Activated CD8-positive, alpha-beta T cell treated with anti-CD3 and anti-CD28 coated beads, Interleukin-2, amount 10 ng/mL, durations not matched to agents 7 days and 5 days (primary cell): ENCODE results near the gene ZNF19. TPM values are rescaled to one million over a fixed set of nuclear protein-coding genes. Genes with fewer than 3 reads are reported as not detected.

Experiments used
- ATAC-seq: fragments of 150-1000 bp; cut with Tn5 transposase; one replicate; pipeline ENCODE4 v1.10.0; 2021; ENCODE audit warnings: moderate library complexity
- CTCF ChIA-PET: fragments of 350-600 bp; sonication (Branson Sonifier 250); formaldehyde crosslinking; loops from one replicate; lab custom pipeline; 2021; ENCODE audit warnings: antibody characterized with exemption; lab: Charles Lee
- POLR2A ChIA-PET: fragments of 350-600 bp; sonication (Branson Sonifier 250); formaldehyde crosslinking; loops from one replicate; lab custom pipeline; 2021; ENCODE audit warnings: antibody characterized with exemption; lab: Charles Lee
- DNase-seq: peaks from one replicate; pipeline ENCODE4 v3.0.0-alpha.2; 2020
- H3K27ac Mint-ChIP-seq: one replicate; pipeline ENCODE4 v1.8.0; 2021; ENCODE audit warnings: mild to moderate bottlenecking, mixed read lengths
- H3K27me3 Mint-ChIP-seq: one replicate; pipeline ENCODE4 v1.8.0; 2021; ENCODE audit warnings: low read depth, mixed read lengths
- H3K36me3 Mint-ChIP-seq: one replicate; pipeline ENCODE4 v1.8.0; 2021; ENCODE audit warnings: low read depth, mixed read lengths
- H3K4me1 Mint-ChIP-seq: one replicate; pipeline ENCODE4 v1.8.0; 2021; ENCODE audit warnings: low read depth, mixed read lengths
- H3K4me3 Mint-ChIP-seq: one replicate; pipeline ENCODE4 v1.8.0; 2021; ENCODE audit warnings: mild to moderate bottlenecking, mixed read lengths
- H3K9me3 Mint-ChIP-seq: one replicate; pipeline ENCODE4 v1.8.0; 2022; ENCODE audit warnings: mixed read lengths; ENCODE audit not compliant: insufficient read depth
- total RNA-seq, 2 experiments: library from RNA; stranded (reverse); gene quantifications; one replicate each; pipeline ENCODE4 v1.2.3, GENCODE V29; 2021

The ZNF19 gene
- total RNA-seq, 2 experiments from 2014 or later = 2.7 TPM

GRCh38 chr16:71426069-71426879, 62.9 kb downstream of the ZNF19 start:
- Mint-ChIP-seq H3K27ac (no peak overlapping the region), H3K4me3 (peak overlapping the region; percentile 28), H3K4me1 (peaks cover 6% of the 10 kb centered on the region), H3K9me3 (no peaks in the 10 kb centered on the region), H3K36me3 (no peaks in the 10 kb centered on the region), H3K27me3 (peaks cover 32% of the 10 kb centered on the region)
- ATAC-seq = peak; percentile 80
- peak; percentile 61 for DNase-seq
- ChIA-PET CTCF (interaction anchor here (1.3 to 1.9 kb wide), 2 partner anchors 14 to 73 kb away, joined by 3 to 10 read pairs; no protein-coding TSS in a partner anchor), POLR2A (no interaction called here)

GRCh38 chr16:71425746-71426068, 63.4 kb downstream of the ZNF19 start:
- Mint-ChIP-seq H3K27me3 (peaks cover 32% of the 10 kb centered on the region), H3K36me3 (no peaks in the 10 kb centered on the region), H3K4me1 (peaks cover 6% of the 10 kb centered on the region), H3K27ac (no peak overlapping the region), H3K9me3 (no peaks in the 10 kb centered on the region), H3K4me3 (no peak overlapping the region)
- ATAC-seq (no peak), DNase-seq (no peak)
- ChIA-PET CTCF (interaction anchor here (1.3 to 1.9 kb wide), 2 partner anchors 13 to 73 kb away, joined by 3 to 10 read pairs; no protein-coding TSS in a partner anchor), POLR2A (no interaction called here)

GRCh38 chr16:71424626-71425025, 64.5 kb downstream of the ZNF19 start:
- peaks cover 32% of the 10 kb centered on the region for H3K27me3 Mint-ChIP-seq
- DNase-seq = no peak
- no peak for ATAC-seq
- H3K4me1 Mint-ChIP-seq = peaks cover 6% of the 10 kb centered on the region
- no peaks in the 10 kb centered on the region for H3K36me3 Mint-ChIP-seq
- H3K4me3 Mint-ChIP-seq = no peak overlapping the region
- ChIA-PET POLR2A (no interaction called here), CTCF (no interaction called here)
- no peak overlapping the region for H3K27ac Mint-ChIP-seq
- H3K9me3 Mint-ChIP-seq = no peaks in the 10 kb centered on the region

- POLR2A ChIA-PET = no interaction called here
- DNase-seq (no peak), ATAC-seq (no peak)
- no peak overlapping the region for H3K4me3 Mint-ChIP-seq
- no peak overlapping the region for H3K27ac Mint-ChIP-seq
- no peaks in the 10 kb centered on the region for H3K36me3 Mint-ChIP-seq
- H3K9me3 Mint-ChIP-seq = no peaks in the 10 kb centered on the region
- H3K27me3 Mint-ChIP-seq = peaks cover 31% of the 10 kb centered on the region
- CTCF ChIA-PET = no interaction called here
- H3K4me1 Mint-ChIP-seq = peaks cover 6% of the 10 kb centered on the region
These were observed 65.3 kb downstream of the ZNF19 start for GRCh38 chr16:71423865-71424264.

Other genes with a start within 250 kb of the ZNF19 start
- 10 to 100 TPM; 15.8 to 18.5 TPM for gene CMTR2, start 199.9 kb downstream of the ZNF19 start, total RNA-seq
- gene CALB2, start 130.6 kb downstream of the ZNF19 start, total RNA-seq = not detected
- gene TLE7, start 47.3 kb downstream of the ZNF19 start, total RNA-seq = not detected
- 1 to 10 TPM; 7.9 to 8.7 TPM for gene ZNF23, start 27.1 kb downstream of the ZNF19 start, total RNA-seq
- gene CHST4, start 37.1 kb upstream of the ZNF19 start, total RNA-seq = not detected
- gene TAT, start 87.8 kb upstream of the ZNF19 start, total RNA-seq = not detected
- gene MARVELD3, start 136.9 kb upstream of the ZNF19 start, total RNA-seq = not detected
- gene PHLPP2, start 235.4 kb upstream of the ZNF19 start, total RNA-seq = 1 to 10 TPM; 4.7 to 5.0 TPM